SK-N-MC (cell line): ENCODE measurements around the gene LRIG2.

Experiments used
- FOXP2 ChIP-seq: optimal IDR thresholded peaks from 2 replicates; pipeline ENCODE3; 2011; ENCODE audit warnings: mild to moderate bottlenecking, moderate library complexity; ENCODE audit not compliant: insufficient read depth; ENCODE audit errors: extremely low read length, control extremely low read depth
- POLR2AphosphoS5 ChIP-seq: IDR thresholded peaks from 2 replicates; pipeline ENCODE4 v1.6.1; 2012; ENCODE audit warnings: mild to moderate bottlenecking, low read depth, low read length, borderline replicate concordance

GRCh38 chr1:113086541-113086940 lies 13.5 kb downstream of the LRIG2 start:
- TF ChIP-seq POLR2AphosphoS5 (no peak), FOXP2 (no peak)
